ENCODE measurements around the gene MSRB1. TPM values are rescaled to one million over a fixed set of nuclear protein-coding genes. Genes with fewer than 3 reads are reported as not detected.

MSRB1 gene
- polyA plus RNA-seq, 3 donors = 63.0 to 70.1 (median 65.2) TPM

DNA sequence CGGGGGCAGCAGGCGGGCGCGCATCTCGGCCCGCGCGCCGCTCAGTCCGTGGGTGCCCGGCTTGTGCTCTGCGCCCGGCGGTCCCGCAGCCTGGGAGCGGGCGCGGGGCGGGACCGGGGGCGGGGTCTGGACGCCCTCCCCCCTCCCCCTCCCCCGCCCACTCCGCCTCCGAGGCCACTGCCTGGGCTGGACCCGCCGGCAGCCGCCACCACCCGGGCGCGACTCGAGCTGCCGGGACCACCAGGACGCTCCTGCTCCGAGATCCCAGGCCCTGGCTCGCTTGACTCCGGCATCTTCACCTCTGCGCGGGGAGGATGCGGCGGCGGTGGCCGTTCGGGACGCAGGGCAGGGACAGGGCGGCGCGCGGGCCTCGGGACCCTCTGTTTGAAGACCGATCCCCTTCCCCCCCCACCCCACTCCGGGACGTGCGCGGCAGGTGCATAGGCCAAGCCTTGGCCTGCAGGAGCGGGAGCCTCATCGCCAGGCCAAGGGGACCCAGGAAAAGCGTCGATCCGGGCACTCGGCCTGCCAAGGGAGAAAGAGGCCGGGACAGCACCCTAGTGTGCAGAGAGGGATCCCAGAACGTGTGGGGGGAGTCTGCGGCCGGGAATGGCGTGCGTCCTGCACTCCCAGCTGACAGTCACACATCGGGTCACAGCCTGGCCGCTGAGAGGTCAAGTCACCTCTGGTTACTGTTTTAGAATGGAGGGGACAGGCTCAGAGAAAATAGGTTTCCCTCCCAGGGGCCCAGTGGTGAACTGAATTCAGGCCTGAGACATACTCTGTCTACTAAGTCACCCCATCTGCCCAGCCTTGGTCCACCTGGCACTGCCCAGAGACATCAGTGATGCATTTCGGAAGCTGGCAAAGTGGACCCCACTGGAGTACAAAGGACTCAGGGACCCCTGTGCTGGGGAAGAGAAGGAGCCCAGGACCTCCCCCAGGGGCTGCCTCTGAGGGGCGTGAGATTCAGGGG lies 24.4 kb downstream of the MSRB1 start, which contains the start of gene HS3ST6:
Gene HS3ST6 (minus strand): TSS at position 65 of the 976 bp plus-strand sequence. CDS start 92 bp downstream, outside the sequence.
- DNase-seq (ENCODE audit: low read depth in 3 of 3, low spot score in 2 of 3) = no peak

- no peak for DNase-seq (ENCODE audit: low read depth in 3 of 3, low spot score in 2 of 3)
Observed at GRCh38 chr16:1917665-1918350, 25.2 kb downstream of the MSRB1 start.

DNA sequence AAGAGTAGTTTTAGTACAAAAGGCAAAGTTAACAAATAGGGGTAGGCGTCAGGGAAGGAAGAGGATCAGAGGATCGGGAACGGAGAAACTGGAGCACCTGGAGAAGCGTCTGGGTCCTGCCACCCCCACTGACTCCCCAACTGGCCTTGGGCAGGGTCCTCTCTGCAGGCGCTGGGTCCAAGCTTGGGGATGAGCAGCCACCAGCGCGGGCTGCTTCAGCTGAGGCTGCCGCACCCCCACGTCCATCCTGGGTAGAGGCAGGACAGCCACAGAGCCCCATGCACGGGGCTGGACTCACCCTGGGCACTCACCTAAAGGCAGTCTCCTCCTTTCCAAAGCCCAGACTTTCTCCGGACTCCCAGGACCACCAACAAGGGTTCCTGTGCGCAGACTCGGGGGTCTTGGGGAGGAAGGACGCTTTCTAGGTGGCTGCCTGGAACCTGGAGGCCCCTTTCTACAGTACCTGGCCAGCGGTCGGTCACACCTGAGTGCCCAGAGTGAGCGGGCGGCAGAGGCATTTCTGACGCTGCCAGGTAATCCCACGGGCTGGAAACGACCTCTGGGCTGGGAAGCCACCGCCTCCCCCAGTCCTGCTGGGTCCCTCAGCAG lies 25.8 kb downstream of the MSRB1 start:
- no peak for DNase-seq (ENCODE audit: low read depth in 3 of 3, low spot score in 2 of 3)

GRCh38 chr16:1916640-1916990 lies 26.4 kb downstream of the MSRB1 start:
- DNase-seq (ENCODE audit: low read depth in 3 of 3, low spot score in 2 of 3) = no peak

DNA sequence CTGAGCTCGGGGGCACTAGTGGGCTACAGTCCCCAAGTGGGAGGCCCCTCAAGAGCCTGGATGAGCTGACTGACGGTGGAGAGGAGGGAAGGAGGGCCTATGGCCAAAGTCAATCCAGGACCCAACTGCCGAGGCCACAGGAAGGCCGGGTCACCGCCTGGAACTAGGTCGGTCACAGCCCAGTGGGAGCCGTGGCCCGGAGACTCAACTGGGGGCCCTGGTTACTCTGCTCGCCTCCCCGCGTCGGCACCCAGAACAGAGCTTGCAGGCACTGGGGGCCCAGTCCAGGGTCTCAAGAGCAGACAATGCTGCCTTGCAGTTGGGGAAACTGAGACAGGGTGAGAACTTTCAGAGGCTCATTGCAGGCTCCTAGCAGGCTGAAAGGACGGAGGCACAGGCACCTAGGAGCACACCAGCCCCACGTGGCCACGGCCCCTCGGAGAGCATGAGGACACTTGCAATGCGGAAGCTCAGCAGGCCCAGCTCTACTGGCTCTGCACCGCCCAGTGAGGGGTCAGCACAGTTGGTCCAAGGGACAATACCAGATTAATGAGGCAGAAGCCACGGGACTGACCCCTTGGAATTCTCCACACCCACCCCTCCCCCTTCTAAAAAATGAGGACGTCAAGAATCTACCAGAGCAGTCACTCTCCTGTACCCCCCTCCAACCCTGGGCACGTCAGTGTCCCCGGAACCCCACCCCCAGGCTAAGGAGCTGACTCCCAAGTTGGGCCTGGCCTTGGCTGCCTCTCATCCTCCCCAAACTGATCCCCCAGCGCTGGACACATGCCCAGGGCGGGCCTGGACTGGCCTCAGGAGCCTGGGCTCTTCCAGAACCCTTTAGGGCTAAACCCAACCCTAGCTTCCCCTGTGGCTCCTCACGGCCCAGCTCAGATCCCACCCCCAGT lies 27.0 kb downstream of the MSRB1 start:
- DNase-seq (ENCODE audit: low read depth in 3 of 3, low spot score in 2 of 3) = no peak

GRCh38 chr16:1914988-1915387 lies 28.0 kb downstream of the MSRB1 start:
- DNase-seq (ENCODE audit: low read depth in 3 of 3, low spot score in 2 of 3) = no peak

DNA sequence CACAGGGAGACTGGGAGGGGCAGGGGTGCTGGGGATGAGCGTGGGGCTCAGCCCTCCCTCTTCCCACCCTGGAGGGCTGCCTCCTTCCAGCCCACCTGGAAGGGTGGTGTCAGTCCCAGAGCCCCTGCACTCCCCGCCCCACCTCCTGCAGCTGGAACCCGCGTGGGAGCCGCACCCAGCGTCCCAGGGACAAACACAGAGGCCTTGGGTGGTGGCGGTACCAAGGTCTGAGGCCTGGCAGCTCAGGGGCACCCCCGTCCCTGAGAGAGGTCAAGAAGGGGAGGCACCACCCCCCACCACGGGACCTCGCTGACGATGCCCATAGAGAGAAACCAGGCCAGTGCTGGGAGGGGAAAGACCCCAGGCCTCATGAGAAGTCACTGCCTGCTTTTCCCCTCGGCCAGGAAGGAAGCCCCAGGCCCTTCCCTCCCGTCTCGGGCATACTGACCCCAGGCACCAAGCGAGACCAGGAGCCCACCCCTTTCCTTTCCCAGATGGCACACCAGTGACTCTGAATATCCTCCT lies 28.9 kb downstream of the MSRB1 start:
- no peak for DNase-seq (ENCODE audit: low read depth in 3 of 3, low spot score in 2 of 3)

GRCh38 chr16:1913327-1914083 lies 29.5 kb downstream of the MSRB1 start:
- DNase-seq (ENCODE audit: low read depth in 3 of 3, low spot score in 2 of 3) = no peak

GRCh38 chr16:1912215-1912543 lies 30.8 kb downstream of the MSRB1 start:
- DNase-seq (ENCODE audit: low read depth in 3 of 3, low spot score in 2 of 3) = no peak

DNA sequence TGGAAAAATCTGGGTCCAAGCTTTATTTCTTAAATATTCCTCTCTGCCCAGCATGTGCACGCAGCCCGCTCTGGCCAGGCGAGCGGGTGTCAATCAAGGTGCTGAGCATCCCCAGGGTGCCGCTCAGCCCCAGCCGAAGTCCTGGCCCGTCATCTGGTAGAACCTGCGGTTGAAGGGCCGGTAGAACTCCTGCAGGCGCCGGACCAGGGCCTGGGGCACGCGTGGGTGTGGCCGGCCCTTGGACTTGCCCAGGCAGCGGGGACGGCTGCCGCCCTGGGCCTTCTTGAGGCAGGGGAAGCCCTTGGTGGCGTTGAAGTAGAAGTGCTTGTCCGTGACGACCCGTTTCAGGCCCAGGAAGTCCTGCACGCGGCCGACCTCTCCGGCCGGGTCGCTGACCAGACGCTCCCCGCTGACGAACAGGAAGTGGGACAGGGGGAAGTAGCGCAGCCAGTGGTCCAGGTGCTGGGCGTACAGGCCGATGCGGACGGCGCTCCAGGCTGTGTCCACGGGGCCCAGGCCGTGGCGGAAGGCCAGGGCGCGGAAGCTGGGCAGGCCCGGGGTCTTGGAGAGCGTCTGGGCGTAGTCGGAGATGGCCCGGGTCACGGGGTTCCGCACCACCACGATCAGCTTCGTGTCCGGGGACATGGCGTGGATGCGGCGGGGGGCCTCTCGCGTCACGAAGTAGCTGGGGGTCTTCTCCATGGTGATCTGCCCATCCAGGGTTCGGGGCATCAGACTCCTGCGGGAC lies 31.4 kb downstream of the MSRB1 start:
- no peak for DNase-seq (ENCODE audit: low read depth in 3 of 3, low spot score in 2 of 3)

DNA sequence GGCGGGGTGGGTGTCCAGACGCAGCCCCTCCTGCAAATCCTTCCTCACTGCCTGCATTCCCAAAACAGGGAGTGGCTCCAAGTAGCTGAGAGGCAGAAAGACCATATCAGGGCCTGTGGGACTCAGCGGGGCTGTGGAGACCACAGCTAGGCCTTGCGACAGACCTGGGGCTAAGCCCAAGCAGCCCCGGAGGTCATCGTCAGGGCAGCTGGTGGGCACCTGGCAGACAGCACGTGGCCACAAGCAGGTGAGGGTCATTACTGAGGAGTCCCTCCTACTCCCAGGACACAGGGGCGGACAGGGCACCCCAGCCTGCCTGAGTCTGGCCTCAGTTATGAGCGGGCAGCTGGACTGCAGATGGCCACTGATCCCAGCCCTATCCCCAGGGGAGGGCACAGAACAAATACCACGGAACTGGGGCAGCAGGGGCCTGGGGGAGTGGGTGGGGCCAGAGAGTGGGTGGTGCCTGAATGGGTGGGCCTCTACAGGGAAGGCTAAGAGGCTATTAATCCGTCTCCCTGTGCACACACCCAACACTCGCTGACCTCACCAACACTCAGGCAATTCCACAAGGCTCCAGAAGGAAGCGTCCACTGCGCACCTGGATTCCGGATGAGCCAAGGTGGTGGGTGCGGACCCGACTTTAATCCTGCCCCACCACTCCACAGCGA lies 33.3 kb downstream of the MSRB1 start:
- no peak for DNase-seq (ENCODE audit: low read depth in 3 of 3, low spot score in 2 of 3)

GRCh38 chr16:1908983-1909382 lies 34.0 kb downstream of the MSRB1 start:
- DNase-seq (ENCODE audit: low read depth in 3 of 3, low spot score in 2 of 3) = no peak

- no peak for DNase-seq (ENCODE audit: low read depth in 3 of 3, low spot score in 2 of 3)
Observed at GRCh38 chr16:1908184-1908583, 34.8 kb downstream of the MSRB1 start.

- DNase-seq (ENCODE audit: low read depth in 3 of 3, low spot score in 2 of 3) = no peak
Observed at GRCh38 chr16:1907226-1907860, 35.7 kb downstream of the MSRB1 start.

- no peak for DNase-seq (ENCODE audit: low read depth in 3 of 3, low spot score in 2 of 3)
Observed at GRCh38 chr16:1906846-1907165, 36.2 kb downstream of the MSRB1 start.

- DNase-seq (ENCODE audit: low read depth in 3 of 3, low spot score in 2 of 3) = no peak
Observed at GRCh38 chr16:1906055-1906845, 36.7 kb downstream of the MSRB1 start.
